ENCODE measurements around the gene FUOM. TPM values are rescaled to one million over a fixed set of nuclear protein-coding genes. Genes with fewer than 3 reads are reported as not detected.

The FUOM gene
- total RNA-seq, 2 experiments from 2014 or later: 30.4 to 46.0 TPM

Small RNAs within 50 kb of the gene (microRNA-seq; reads per million reads assigned to microRNA genes)
- gene MIR3944 (ENCODE audit: borderline replicate concordance): 25.0 reads per million, percentile 33 among the genes with 10 or more reads in this experiment

Small RNAs within 50 kb of the gene (small RNA-seq; reads per million reads assigned to genes)
- gene AL360181.4: not detected
- gene BANF1P2: not detected
- gene MIR3944: not detected

Other genes starting within 250 kb of the FUOM start
- not detected in 2 replicates for gene KNDC1, start 197.8 kb downstream of the FUOM start, total RNA-seq (2014; rRNA removed; shearing (Covaris generic))
- not detected in 2 replicates for gene KNDC1, start 197.8 kb downstream of the FUOM start, total RNA-seq (2022)
- not detected in 2 replicates for gene UTF1, start 127.8 kb downstream of the FUOM start, total RNA-seq (2014; rRNA removed; shearing (Covaris generic))
- gene UTF1, start 127.8 kb downstream of the FUOM start, total RNA-seq (2022): not detected in 2 replicates
- gene VENTX, start 120.2 kb downstream of the FUOM start, total RNA-seq (2014; rRNA removed; shearing (Covaris generic)): not detected in 2 replicates
- gene VENTX, start 120.2 kb downstream of the FUOM start, total RNA-seq (2022): not detected in 2 replicates
- 7.5 and 10.0 TPM in 2 replicates for gene ADAM8, start 81.2 kb downstream of the FUOM start, total RNA-seq (2014; rRNA removed; shearing (Covaris generic))
- 16.3 and 17.6 TPM in 2 replicates for gene ADAM8, start 81.2 kb downstream of the FUOM start, total RNA-seq (2022)
- gene TUBGCP2, start 49.1 kb downstream of the FUOM start, total RNA-seq (2014; rRNA removed; shearing (Covaris generic)): 37.8 and 40.5 TPM in 2 replicates
- gene TUBGCP2, start 49.1 kb downstream of the FUOM start, total RNA-seq (2022): 53.0 and 56.1 TPM in 2 replicates
- gene ZNF511, start 49.1 kb downstream of the FUOM start, total RNA-seq (2014; rRNA removed; shearing (Covaris generic)): 64.7 and 95.0 TPM in 2 replicates
- gene ZNF511, start 49.1 kb downstream of the FUOM start, total RNA-seq (2022): 60.6 and 68.8 TPM in 2 replicates
- not detected in 2 replicates for gene CALY, start 21.1 kb downstream of the FUOM start, total RNA-seq (2014; rRNA removed; shearing (Covaris generic))
- gene CALY, start 21.1 kb downstream of the FUOM start, total RNA-seq (2022): not detected in 2 replicates
- gene PRAP1, start 10.6 kb downstream of the FUOM start, total RNA-seq (2014; rRNA removed; shearing (Covaris generic)): not detected in 2 replicates
- not detected in 2 replicates for gene PRAP1, start 10.6 kb downstream of the FUOM start, total RNA-seq (2022)
- 39.5 and 48.3 TPM in 2 replicates for gene ECHS1, start 15.3 kb upstream of the FUOM start, total RNA-seq (2014; rRNA removed; shearing (Covaris generic))
- 42.2 and 46.2 TPM in 2 replicates for gene ECHS1, start 15.3 kb upstream of the FUOM start, total RNA-seq (2022)
- 5.9 and 10.7 TPM in 2 replicates for gene PAOX, start 21.2 kb upstream of the FUOM start, total RNA-seq (2014; rRNA removed; shearing (Covaris generic))
- gene PAOX, start 21.2 kb upstream of the FUOM start, total RNA-seq (2022): 16.0 and 28.1 TPM in 2 replicates
- gene MTG1, start 36.1 kb upstream of the FUOM start, total RNA-seq (2014; rRNA removed; shearing (Covaris generic)): 60.3 and 85.6 TPM in 2 replicates
- gene MTG1, start 36.1 kb upstream of the FUOM start, total RNA-seq (2022): 101 and 107 TPM in 2 replicates
- not detected in 2 replicates for gene SPRN, start 66.6 kb upstream of the FUOM start, total RNA-seq (2014; rRNA removed; shearing (Covaris generic))
- gene SPRN, start 66.6 kb upstream of the FUOM start, total RNA-seq (2022): not detected in 2 replicates
- gene SCART1, start 95.9 kb upstream of the FUOM start, total RNA-seq (2014; rRNA removed; shearing (Covaris generic)): 7.3 and 10.0 TPM in 2 replicates
- gene SCART1, start 95.9 kb upstream of the FUOM start, total RNA-seq (2022): 10.9 and 15.2 TPM in 2 replicates
- gene CYP2E1, start 169.3 kb upstream of the FUOM start, total RNA-seq (2014; rRNA removed; shearing (Covaris generic)): 1.9 and 2.7 TPM in 2 replicates
- 1.7 and 2.4 TPM in 2 replicates for gene CYP2E1, start 169.3 kb upstream of the FUOM start, total RNA-seq (2022)
- not detected in 2 replicates for gene SYCE1, start 207.6 kb upstream of the FUOM start, total RNA-seq (2014; rRNA removed; shearing (Covaris generic))
- not detected in 2 replicates for gene SYCE1, start 207.6 kb upstream of the FUOM start, total RNA-seq (2022)

All from OCI-LY7 (cell line).